HG03108 (cell line): ENCODE measurements around the gene INSIG1.

Experiments
- ATAC-seq: cut with Tn5 transposase; IDR thresholded peaks from one replicate; pipeline ENCODE4 v1.9.1; 2021; ENCODE audit warnings: moderate library complexity; ENCODE audit not compliant: unreplicated experiment

Gene INSIG1

GRCh38 chr7:155300641-155301452 lies 3.2 kb downstream of the INSIG1 start:
- no peak for ATAC-seq

GRCh38 chr7:155303039-155303593 lies 5.4 kb downstream of the INSIG1 start:
- ATAC-seq, result no peak

GRCh38 chr7:155303897-155304296 lies 6.2 kb downstream of the INSIG1 start:
- ATAC-seq, result no peak

- ATAC-seq, result no peak
Measured at GRCh38 chr7:155305231-155305904, 7.7 kb downstream of the INSIG1 start.

GRCh38 chr7:155306673-155307470 lies 9.2 kb downstream of the INSIG1 start:
- ATAC-seq, result no peak

- no peak for ATAC-seq
Measured at GRCh38 chr7:155308330-155309020, 10.8 kb downstream of the INSIG1 start.

- ATAC-seq, result no peak
Measured at GRCh38 chr7:155309021-155309338, 11.3 kb downstream of the INSIG1 start.

GRCh38 chr7:155310425-155311114 lies 12.9 kb downstream of the INSIG1 start:
- no peak for ATAC-seq

GRCh38 chr7:155311826-155312537 lies 14.3 kb downstream of the INSIG1 start:
- no peak for ATAC-seq

GRCh38 chr7:155312633-155313032 lies 15.0 kb downstream of the INSIG1 start:
- ATAC-seq, result no peak

- ATAC-seq, result no peak
Measured at GRCh38 chr7:155313096-155313495, 15.4 kb downstream of the INSIG1 start.

GRCh38 chr7:155315977-155316376 lies 18.3 kb downstream of the INSIG1 start:
- no peak for ATAC-seq

GRCh38 chr7:155316427-155317113 lies 18.9 kb downstream of the INSIG1 start:
- no peak for ATAC-seq

GRCh38 chr7:155317114-155317434 lies 19.4 kb downstream of the INSIG1 start:
- no peak for ATAC-seq

GRCh38 chr7:155318245-155318644 lies 20.6 kb downstream of the INSIG1 start:
- no peak for ATAC-seq

- no peak for ATAC-seq
Measured at GRCh38 chr7:155322530-155322929, 24.9 kb downstream of the INSIG1 start.

GRCh38 chr7:155323001-155323638 lies 25.4 kb downstream of the INSIG1 start:
- no peak for ATAC-seq

GRCh38 chr7:155324012-155324917 lies 26.6 kb downstream of the INSIG1 start:
- ATAC-seq, result no peak
